Germinal center (tissue), 1 donor: Measurements from ENCODE around the gene OR4F15.
"Not testable (repeated sequence)": the region's sequence is repeated elsewhere in the genome, so short reads cannot be mapped to it uniquely, and the experiment has no call there.

Experiments used
- DNase-seq: peaks from one replicate; pipeline ENCODE4 v3.0.0; 2012; ENCODE audit warnings: mixed read lengths, low spot score

Gene OR4F15

DNA sequence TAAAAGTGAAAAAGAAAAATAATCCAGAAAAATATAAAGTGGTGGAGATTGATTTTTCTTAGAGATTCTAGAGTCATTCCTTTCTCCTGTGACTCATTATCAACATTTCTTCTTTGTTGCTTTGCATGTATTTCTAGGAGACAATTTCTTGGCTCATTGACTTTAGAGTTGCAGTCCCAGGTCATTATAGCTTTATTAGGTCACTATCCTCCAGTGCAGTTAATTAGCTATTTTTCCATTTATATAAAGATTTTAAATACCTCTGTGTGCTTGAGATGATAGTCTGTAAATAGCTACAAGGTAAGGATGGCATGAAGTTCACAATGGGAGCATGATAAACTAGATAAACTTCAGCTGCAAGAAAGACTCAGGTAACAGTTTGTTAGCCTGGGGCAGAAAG, at the start of gene OR4F15:
Gene OR4F15 (plus strand): TSS at position 301 of the 400 bp plus-strand sequence. CDS start 5,985 bp downstream, outside the sequence.
- DNase-seq = no peak

GRCh38 chr15:101764669-101765339, 47.2 kb upstream of the OR4F15 start:
- DNase-seq = not testable (repeated sequence)

GRCh38 chr15:101765340-101765671, 46.7 kb upstream of the OR4F15 start:
- DNase-seq = not testable (repeated sequence)

DNA sequence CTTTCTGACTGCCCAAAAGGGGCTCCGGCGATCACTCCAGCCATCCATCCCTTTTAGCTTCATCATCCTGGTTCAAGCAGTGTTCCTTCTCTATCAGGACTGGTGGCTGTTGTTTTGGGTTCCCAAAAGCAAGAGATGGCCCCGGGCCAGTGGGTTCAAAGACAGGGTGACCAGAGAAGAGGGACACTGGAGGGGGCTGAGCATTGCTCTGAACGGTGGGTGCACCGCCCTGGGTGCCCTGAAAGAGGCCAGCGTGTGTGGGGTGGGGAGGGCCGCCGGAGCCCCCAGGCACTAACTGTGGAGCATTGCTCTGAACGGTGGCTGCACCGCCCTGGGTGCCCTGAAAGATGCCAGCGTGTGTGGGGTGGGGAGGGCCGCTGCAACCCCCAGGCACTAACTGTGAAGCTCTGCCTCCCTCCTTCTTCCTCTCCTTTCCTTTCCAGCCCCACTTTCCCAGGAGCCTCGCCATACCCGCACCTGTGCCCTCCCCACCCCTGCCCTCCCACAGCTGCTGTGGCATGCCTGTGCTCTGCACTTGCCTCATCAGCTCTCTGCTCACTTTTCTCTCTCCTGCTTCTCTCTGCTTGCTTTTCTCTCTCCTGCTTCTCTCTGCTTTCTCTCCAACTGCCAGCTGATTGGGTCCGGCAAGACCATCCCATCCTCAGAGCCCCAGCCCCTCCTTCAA, 46.1 kb upstream of the OR4F15 start:
- DNase-seq = no peak

DNA sequence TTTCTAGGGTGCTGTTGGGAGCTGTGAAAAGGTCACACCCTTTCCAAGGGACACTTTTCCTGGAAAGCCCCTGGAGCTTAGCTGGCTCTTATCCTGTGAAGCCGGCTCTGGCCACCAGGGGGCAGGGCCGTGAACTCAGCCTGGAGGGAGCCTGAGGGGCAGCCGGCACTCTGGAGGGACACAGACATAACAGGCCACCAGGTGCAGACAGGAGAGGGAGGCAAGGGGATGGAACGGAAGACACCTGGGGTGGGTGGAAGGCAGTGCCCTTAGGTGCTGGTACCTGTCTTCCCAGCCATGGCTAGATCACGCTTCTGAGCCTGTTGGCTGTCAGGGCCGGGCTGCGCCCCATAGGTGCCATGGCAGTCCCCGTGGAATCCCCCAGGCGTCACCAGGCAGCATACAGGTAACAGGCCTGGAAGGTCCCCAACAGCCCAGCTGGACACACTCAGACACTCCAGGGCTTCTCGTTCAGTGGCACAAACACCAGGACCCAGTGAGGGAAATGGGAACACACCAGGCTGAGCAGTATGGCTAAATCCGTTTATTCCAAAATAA, 44.8 kb upstream of the OR4F15 start:
- not testable (repeated sequence) for DNase-seq

GRCh38 chr15:101772921-101773320, 39.1 kb upstream of the OR4F15 start:
- DNase-seq = no peak

DNA sequence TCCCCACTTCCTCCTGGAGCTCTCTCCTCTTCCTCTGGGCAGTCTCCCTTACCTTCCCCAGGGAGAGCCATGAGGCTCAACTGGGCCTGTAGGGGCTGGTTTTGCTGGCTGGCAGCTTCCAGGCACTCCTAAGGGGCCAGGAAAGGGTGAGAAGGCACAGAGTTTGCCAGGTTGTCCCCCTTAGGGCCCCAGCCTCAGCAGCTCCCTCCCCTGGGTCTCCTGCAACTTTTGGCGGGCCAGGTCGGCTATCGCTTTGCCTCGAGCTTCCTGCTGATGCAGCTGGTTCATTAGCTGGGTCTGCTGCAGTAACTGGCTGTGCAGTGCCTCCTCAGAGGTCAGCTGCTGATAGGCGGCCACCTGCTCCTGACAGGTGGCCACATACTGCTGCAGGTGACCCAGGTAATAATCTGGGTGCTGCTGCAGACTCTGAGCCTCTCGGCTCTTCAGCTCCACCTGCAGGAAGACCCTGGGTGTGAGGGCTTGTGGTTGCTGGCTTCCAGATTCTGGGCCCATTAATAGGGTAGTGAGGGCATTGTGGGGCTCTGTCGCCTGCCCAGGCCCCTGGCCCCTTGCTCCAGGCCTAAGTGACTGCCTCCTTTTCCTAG, 38.4 kb upstream of the OR4F15 start:
- no peak for DNase-seq

DNA sequence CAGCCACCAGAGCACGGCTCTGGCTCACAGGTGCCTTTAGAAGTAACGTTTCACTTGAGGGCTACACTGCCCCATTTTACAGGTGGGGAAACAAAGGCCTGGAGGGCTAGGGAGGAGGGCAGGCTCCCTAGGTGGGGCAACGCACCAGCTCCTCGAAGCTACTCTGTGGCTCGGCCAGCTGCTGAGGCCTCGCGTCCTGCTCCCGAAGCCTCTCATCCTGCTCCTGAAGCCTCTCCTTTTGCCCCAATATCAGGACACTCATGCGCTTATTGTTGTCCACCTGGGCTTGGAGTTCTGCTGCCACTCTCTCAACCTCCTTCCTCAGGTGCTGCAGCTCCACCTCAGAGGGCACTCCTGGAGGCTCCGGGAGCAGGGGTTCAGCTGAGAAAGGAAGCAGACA, 36.9 kb upstream of the OR4F15 start:
- DNase-seq = no peak

DNA sequence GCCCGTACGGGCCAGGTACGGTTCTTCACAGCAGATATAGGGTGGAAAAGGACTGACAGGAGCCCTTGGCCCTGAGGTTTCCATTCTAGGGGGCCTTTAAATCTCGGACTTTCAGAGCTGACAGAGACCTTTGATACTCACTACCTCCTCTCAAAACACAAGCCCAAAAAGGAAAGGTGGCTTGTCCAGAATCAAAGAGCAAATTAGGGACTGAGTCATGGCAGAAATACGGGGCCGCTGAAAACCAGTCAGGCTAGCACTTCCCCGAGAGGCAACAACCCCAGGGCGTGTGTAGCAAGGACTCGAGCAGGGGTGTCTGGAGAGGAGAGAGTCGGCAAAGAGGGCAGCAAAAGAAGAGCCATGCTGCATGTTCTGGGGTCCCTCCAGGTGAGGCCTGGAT, 33.4 kb upstream of the OR4F15 start:
- DNase-seq = not testable (repeated sequence)

DNA sequence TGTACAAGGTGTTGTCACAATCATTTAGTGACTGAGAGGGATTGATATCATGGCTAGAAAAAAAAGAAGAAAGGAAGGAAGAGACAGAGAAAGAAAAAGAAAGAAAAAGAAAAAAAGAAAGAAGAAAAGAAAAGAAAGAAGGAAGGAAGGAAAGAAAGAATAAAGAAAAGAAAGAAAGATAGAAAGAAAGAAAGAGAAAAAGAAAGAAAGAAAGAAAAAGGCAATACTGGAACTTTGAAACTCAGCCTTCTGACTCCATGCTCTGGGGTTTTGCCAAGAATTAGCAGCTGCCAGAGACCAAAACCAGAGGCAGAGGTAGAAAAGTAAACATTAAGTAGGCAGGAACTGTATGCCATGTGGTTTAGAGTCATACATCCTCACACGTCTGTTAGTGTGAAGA, 31.8 kb upstream of the OR4F15 start:
- not testable (repeated sequence) for DNase-seq

GRCh38 chr15:101781928-101782327, 30.1 kb upstream of the OR4F15 start:
- no peak for DNase-seq

DNA sequence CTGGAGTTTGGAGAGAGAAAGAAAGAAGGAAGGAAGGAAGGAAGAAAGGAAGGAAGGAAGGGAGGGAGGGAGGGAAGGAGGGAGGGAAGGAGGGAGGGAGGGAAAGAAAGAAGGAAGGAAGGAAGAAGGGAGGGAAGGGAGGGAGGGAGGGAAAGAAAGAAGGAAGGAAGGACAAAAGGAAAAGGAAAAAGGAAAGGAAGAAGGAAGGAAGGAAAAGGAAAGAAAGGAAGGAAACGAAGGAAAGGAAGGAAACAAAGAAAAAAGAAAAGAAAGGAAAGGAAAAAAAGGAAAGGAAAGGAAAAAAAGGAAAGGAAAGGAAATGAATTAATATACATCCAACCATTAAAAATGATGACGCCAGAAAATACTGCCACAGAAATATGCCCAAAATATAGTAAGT, 27.4 kb upstream of the OR4F15 start:
- no peak for DNase-seq

- not testable (repeated sequence) for DNase-seq
Observed at GRCh38 chr15:101786422-101786821, 25.6 kb upstream of the OR4F15 start.

DNA sequence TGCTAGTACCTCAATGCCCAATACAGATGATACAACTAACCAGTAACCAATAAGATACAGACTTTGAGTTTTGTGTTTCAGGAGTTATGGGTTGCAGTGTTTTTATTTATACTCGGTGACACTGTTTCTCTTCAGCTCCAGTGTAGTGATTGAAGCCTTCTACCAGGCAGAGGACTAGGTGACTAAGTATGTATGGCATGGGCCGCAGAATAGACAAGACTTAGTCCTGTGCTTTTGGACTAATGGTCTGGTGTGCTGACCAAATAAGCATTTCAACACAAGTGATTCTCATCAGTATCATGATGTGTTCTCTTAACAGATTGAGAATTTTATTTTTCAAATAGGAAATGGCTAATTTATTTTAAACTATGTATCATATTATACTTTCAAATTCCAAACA, 24.0 kb upstream of the OR4F15 start:
- not testable (repeated sequence) for DNase-seq

DNA sequence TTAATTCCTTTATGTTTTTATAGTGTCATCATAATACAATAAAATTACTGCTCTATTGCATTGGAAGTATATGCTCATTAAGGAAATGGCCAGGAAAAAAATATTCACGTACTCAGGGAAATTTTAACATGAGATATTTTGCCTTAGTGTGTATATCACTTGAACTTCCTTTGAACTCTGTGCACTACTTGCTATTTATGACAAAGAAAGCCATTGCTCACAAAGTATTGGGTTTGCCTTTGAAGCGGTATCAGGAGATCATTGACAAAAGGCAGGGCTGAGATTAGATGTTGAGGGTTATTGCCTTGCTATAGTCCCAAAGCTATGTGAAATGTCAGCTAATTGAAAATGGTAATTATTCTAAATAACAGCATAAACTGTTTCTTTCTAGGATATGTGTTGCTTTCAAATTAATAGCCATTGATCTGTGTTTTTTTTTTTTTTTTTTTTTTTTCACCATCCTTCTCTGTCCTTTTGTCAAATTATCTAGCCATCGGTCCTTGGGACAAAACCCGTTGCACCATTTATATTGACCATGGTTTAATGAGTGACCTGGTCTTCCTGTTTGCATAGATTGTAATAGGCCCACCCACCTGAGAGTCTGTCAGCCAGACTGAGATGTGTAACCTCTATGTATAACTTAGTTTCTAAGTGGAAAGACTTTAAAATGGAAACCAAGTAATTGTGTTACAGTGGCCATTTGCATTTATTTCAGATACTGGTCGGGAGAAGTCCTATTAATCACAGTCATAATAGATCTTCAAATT, 23.3 kb upstream of the OR4F15 start:
- DNase-seq = not testable (repeated sequence)

- not testable (repeated sequence) for DNase-seq
Observed at GRCh38 chr15:101790748-101791147, 21.3 kb upstream of the OR4F15 start.

GRCh38 chr15:101793981-101794380, 18.0 kb upstream of the OR4F15 start:
- not testable (repeated sequence) for DNase-seq

DNA sequence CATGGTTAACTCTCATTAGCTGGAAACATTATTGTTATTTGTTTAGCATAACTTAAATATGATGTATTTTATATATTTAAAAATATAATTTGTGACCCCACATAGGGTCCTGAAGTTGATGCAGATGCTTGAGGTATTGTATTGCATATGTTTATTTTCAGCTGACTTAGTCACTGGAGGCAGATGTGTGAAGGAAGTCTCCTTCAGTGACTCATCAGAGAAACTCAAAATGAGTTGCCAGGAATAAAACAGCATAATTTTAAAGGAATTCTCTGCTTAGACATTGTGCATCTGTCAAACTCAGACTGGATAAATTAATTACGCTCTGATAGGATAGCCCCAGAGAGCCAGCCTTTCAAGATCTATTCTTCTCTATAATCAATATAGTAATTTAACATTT, 16.5 kb upstream of the OR4F15 start:
- DNase-seq = no peak

- no peak for DNase-seq
Observed at GRCh38 chr15:101799665-101800064, 12.3 kb upstream of the OR4F15 start.

DNA sequence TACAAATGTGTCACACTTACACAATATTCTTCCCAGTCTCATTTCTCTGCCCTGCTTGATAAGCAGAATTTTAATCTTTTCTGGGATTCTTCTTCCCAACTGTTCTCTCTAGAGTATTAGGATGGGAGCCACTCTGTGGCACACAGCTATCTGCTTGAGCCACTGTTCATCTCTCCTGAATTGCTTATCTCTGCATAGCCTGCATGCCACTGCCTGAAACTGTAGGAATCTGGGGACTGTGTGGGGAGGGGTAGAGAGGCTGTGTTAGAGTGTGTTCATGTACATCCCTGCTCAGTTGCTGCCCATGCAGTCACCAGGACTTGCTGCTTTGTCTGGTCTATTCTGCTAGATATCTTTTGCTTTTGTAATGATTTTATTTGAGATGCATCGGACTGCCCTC, 11.0 kb upstream of the OR4F15 start:
- no peak for DNase-seq

DNA sequence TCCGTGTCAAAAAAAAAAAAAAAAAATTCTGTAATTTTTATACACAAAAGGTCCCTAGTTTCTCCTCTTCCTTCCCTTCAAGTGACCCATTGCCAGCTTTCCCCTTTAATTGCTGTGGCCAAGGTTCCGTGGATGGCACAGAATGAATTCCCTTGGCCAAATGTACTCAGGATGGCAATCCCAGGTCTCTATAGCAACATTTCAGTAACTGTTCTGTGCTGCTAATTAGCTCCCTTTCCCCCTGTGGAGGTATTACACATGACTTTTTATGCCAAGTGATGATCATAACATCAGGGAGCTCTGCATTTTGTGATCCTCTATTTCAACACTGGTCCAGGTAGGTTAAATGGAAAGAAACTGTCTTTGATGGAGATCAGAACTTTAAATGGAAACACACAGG, 8.8 kb upstream of the OR4F15 start, which contains the start of gene OR4F6:
Gene OR4F6 (plus strand): TSS at position 301 of the 400 bp plus-strand sequence. CDS start 2,211 bp downstream, outside the sequence.
- DNase-seq = no peak

- DNase-seq = no peak
Observed at GRCh38 chr15:101803676-101804075, 8.3 kb upstream of the OR4F15 start.
